Measurements from ENCODE around the gene LIN54.

DNA sequence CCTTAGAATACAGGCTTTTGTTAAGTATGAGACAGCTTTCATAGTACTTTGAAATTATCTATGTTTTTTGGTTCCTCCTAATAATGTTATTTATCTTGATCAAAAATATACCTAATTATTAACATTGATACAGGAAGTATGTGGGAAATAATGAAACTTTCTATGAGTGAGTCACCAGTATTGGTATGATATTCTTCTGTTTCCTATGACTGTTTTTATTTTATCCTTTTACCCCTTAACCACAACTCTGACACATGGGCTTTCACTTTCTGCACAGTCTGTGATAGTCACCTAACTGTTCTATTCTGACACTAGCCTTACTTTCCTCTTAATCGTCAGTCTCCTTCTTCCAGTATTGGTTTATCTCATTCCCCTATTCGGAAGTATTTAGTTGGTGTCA, 105.4 kb downstream of the LIN54 start:
- TF ChIP-seq, protein P1, sequence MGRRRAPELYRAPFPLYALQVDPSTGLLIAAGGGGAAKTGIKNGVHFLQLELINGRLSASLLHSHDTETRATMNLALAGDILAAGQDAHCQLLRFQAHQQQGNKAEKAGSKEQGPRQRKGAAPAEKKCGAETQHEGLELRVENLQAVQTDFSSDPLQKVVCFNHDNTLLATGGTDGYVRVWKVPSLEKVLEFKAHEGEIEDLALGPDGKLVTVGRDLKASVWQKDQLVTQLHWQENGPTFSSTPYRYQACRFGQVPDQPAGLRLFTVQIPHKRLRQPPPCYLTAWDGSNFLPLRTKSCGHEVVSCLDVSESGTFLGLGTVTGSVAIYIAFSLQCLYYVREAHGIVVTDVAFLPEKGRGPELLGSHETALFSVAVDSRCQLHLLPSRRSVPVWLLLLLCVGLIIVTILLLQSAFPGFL (CRISPR knock-in tag; IDR thresholded peaks at IDR 0.05) = no peak
- TF ChIP-seq ESRRA (CRISPR knock-in tag; IDR thresholded peaks at IDR 0.05; ENCODE audit: low read depth) (no peak), CHD2 (IDR thresholded peaks at IDR 0.05; ENCODE audit: low read depth, low read length) (no peak), ZKSCAN8 (CRISPR knock-in tag; IDR thresholded peaks at IDR 0.05; ENCODE audit: borderline replicate concordance) (no peak), POLR2AphosphoS5 (IDR thresholded peaks at IDR 0.05; ENCODE audit: low read depth, low read length) (no peak), EED (CRISPR knock-in tag; IDR thresholded peaks at IDR 0.05) (no peak), ZNF24 (IDR thresholded peaks at IDR 0.05) (no peak)
